WTC11 (cell line): ENCODE results near the gene ADAM11. TPM values are rescaled to one million over a fixed set of nuclear protein-coding genes. Genes with fewer than 3 reads are reported as not detected.

Experiments used
- ATAC-seq: fragments of 200-7000 bp; cut with Tn5 transposase; 2 replicates; pipeline ENCODE4 v1.10.0; 2021; ENCODE audit warnings: mild to moderate bottlenecking, moderate library complexity
- CTCF ChIA-PET: fragments of 300-600 bp; sonication (Branson Sonifier 250); formaldehyde crosslinking; loops from one replicate; lab custom pipeline; 2021; ENCODE audit warnings: antibody characterized with exemption; lab: Charles Lee
- POLR2A ChIA-PET: fragments of 350-600 bp; sonication (Branson Sonifier 250); formaldehyde crosslinking; loops from one replicate; lab custom pipeline; 2021; ENCODE audit warnings: antibody characterized with exemption; lab: Charles Lee
- DNase-seq: peaks from one replicate; pipeline ENCODE4 v3.0.0; 2021; ENCODE audit warnings: low spot score
- H3K27ac Mint-ChIP-seq: 2 replicates; pipeline ENCODE4 v1.8.0; 2021; ENCODE audit warnings: mixed read lengths
- H3K27me3 Mint-ChIP-seq: 2 replicates; pipeline ENCODE4 v1.8.0; 2021; ENCODE audit warnings: low read depth, mild to moderate bottlenecking, moderate library complexity, mixed read lengths
- H3K36me3 Mint-ChIP-seq: 2 replicates; pipeline ENCODE4 v1.8.0; 2021; ENCODE audit warnings: mixed read lengths
- H3K4me1 Mint-ChIP-seq: 2 replicates; pipeline ENCODE4 v1.8.0; 2022; ENCODE audit warnings: mixed read lengths
- H3K4me3 Mint-ChIP-seq: 2 replicates; pipeline ENCODE4 v1.8.0; 2021; ENCODE audit warnings: mild to moderate bottlenecking, moderate library complexity, mixed read lengths
- H3K9me3 Mint-ChIP-seq: 2 replicates; pipeline ENCODE4 v1.8.0; 2021; ENCODE audit warnings: mixed read lengths
- ARID4B ChIP-seq: sonication (generic); formaldehyde crosslinking; IDR thresholded peaks from 2 replicates; pipeline ENCODE4 v1.8.0; 2023; ENCODE audit warnings: missing genetic modification reagents, mild to moderate bottlenecking, borderline replicate concordance
- ATF1 ChIP-seq: sonication (generic); formaldehyde crosslinking; IDR thresholded peaks from 2 replicates; pipeline ENCODE4 v1.8.1; 2023; ENCODE audit warnings: mild to moderate bottlenecking, moderate library complexity, missing genetic modification reagents
- ATF3 ChIP-seq: sonication (generic); formaldehyde crosslinking; conservative IDR thresholded peaks from 2 replicates; pipeline ENCODE4 v1.8.1; 2022; ENCODE audit warnings: mild to moderate bottlenecking, missing genetic modification reagents
- ELF4 ChIP-seq: sonication (generic); formaldehyde crosslinking; IDR thresholded peaks from 2 replicates; pipeline ENCODE4 v1.8.1; 2022; ENCODE audit warnings: low read depth, mild to moderate bottlenecking, moderate library complexity, missing genetic modification reagents
- FOXJ3 ChIP-seq: sonication (generic); formaldehyde crosslinking; IDR thresholded peaks from 2 replicates; pipeline ENCODE4 v1.9.0; 2021; ENCODE audit warnings: missing genetic modification reagents, mild to moderate bottlenecking, borderline replicate concordance
- FOXP1 ChIP-seq: sonication (generic); formaldehyde crosslinking; IDR thresholded peaks from 2 replicates; pipeline ENCODE4 v1.8.0; 2022; ENCODE audit warnings: missing genetic modification reagents, mild to moderate bottlenecking, moderate library complexity, borderline replicate concordance
- GABPB1 ChIP-seq: sonication (generic); formaldehyde crosslinking; IDR thresholded peaks from 2 replicates; pipeline ENCODE4 v1.8.1; 2023; ENCODE audit warnings: mild to moderate bottlenecking, missing genetic modification reagents
- MXD4 ChIP-seq: fragments of 250-450 bp; sonication (Bioruptor Pico); IDR thresholded peaks from 2 replicates; pipeline ENCODE4 v1.8.0; 2021; ENCODE audit warnings: mild to moderate bottlenecking, moderate library complexity, borderline replicate concordance
- MYBL2 ChIP-seq: sonication (generic); formaldehyde crosslinking; IDR thresholded peaks from 2 replicates; pipeline ENCODE4 v1.8.1; 2023; ENCODE audit warnings: mild to moderate bottlenecking, moderate library complexity, missing genetic modification reagents
- NFYB ChIP-seq: sonication (generic); formaldehyde crosslinking; conservative IDR thresholded peaks from 2 replicates; pipeline ENCODE4 v1.8.0; 2022; ENCODE audit warnings: low read depth, missing genetic modification reagents
- OVOL2 ChIP-seq: fragments of 250-450 bp; sonication (Bioruptor Pico); IDR thresholded peaks from 2 replicates; pipeline ENCODE4 v1.9.0; 2021; ENCODE audit warnings: mild to moderate bottlenecking, borderline replicate concordance
- PREB ChIP-seq: sonication (generic); formaldehyde crosslinking; IDR thresholded peaks from 2 replicates; pipeline ENCODE4 v1.8.1; 2022; ENCODE audit warnings: mild to moderate bottlenecking, missing genetic modification reagents, moderate library complexity, borderline replicate concordance
- PRRX2 ChIP-seq: fragments of 250-450 bp; sonication (Bioruptor Pico); IDR thresholded peaks from 2 replicates; pipeline ENCODE4 v1.8.0; 2021; ENCODE audit warnings: mild to moderate bottlenecking
- RELA ChIP-seq: sonication (generic); formaldehyde crosslinking; IDR thresholded peaks from 2 replicates; pipeline ENCODE4 v1.8.1; 2022; ENCODE audit warnings: missing genetic modification reagents, mild to moderate bottlenecking, borderline replicate concordance
- TEAD1 ChIP-seq: sonication (generic); formaldehyde crosslinking; IDR thresholded peaks from 2 replicates; pipeline ENCODE4 v1.8.0; 2022; ENCODE audit warnings: mild to moderate bottlenecking, missing genetic modification reagents
- USF1 ChIP-seq: sonication (generic); formaldehyde crosslinking; IDR thresholded peaks from 2 replicates; pipeline ENCODE4 v1.8.0; 2022; ENCODE audit warnings: mild to moderate bottlenecking, missing genetic modification reagents
- ZNF281 ChIP-seq: sonication (generic); formaldehyde crosslinking; IDR thresholded peaks from 2 replicates; pipeline ENCODE4 v1.8.0; 2023; ENCODE audit warnings: mild to moderate bottlenecking, missing genetic modification reagents
- total RNA-seq: library from RNA; stranded (reverse); gene quantifications from 3 replicates; pipeline ENCODE4 v1.2.3, GENCODE V29; 2021

The ADAM11 gene
- total RNA-seq, 1 experiment from 2014 or later, result 3.0 TPM

GRCh38 chr17:44757918-44758413 is 822 bp upstream of the ADAM11 start:
- Mint-ChIP-seq H3K9me3 (peaks cover 3% of the 10 kb centered on the region; the same call in 1 of the 2 replicates), H3K27ac (no peak overlapping the region), H3K4me1 (no peaks in the 10 kb centered on the region), H3K36me3 (no peaks in the 10 kb centered on the region), H3K4me3 (peak overlapping the region; percentile 56), H3K27me3 (peaks cover 82% of the 10 kb centered on the region)
- CTCF ChIA-PET, result interaction anchor here (0.5 to 1.8 kb wide), 2 partner anchors 24 to 52 kb away, joined by 4 to 5 read pairs; no protein-coding TSS in a partner anchor
- no peak for ATAC-seq
- no peak for DNase-seq
- TF ChIP-seq ATF3 (CRISPR knock-in tag), result no peak
- no peak for TF ChIP-seq MYBL2 (CRISPR knock-in tag)
- no peak for TF ChIP-seq GABPB1 (CRISPR knock-in tag)
- TF ChIP-seq NFYB (CRISPR knock-in tag), result no peak
- no peak for TF ChIP-seq ATF1
- TF ChIP-seq FOXJ3 (CRISPR knock-in tag), result no peak
- no peak for TF ChIP-seq TEAD1 (CRISPR knock-in tag)
- TF ChIP-seq RELA (CRISPR knock-in tag), result no peak
- TF ChIP-seq FOXP1, result no peak
- no peak for TF ChIP-seq OVOL2 (CRISPR knock-in tag)
- TF ChIP-seq PRRX2, result no peak
- TF ChIP-seq ELF4 (CRISPR knock-in tag), result no peak
- no peak for TF ChIP-seq USF1 (CRISPR knock-in tag)
- TF ChIP-seq ZNF281 (CRISPR knock-in tag), result no peak
- no peak for TF ChIP-seq PREB (CRISPR knock-in tag)
- no peak for TF ChIP-seq MXD4 (CRISPR knock-in tag)
- no peak for TF ChIP-seq ARID4B
- POLR2A ChIA-PET, result no interaction called here
